Suprapubic skin (tissue), 3 donors: ENCODE measurements around the gene LCE5A.

Source experiments
- POLR2AphosphoS5 ChIP-seq, 3 donors: sonication (generic); formaldehyde crosslinking; IDR thresholded peaks; one replicate each; pipeline ENCODE4 v1.6.1; 2017; ENCODE audit warnings: antibody characterized with exemption in 3 of 3
- TF ChIP-seq, protein P1 (sequence below), 2 donors: fragments of 200-600 bp in 1 of 2; fragments of 450-650 bp in 1 of 2; sonication (generic) in 1 of 2; IDR thresholded peaks; one replicate each; pipeline ENCODE4 v1.5.1; 2016 to 2019; ENCODE audit warnings: antibody characterized with exemption in 2 of 2, mild to moderate bottlenecking in 1 of 2, moderate library complexity in 1 of 2

DNA sequence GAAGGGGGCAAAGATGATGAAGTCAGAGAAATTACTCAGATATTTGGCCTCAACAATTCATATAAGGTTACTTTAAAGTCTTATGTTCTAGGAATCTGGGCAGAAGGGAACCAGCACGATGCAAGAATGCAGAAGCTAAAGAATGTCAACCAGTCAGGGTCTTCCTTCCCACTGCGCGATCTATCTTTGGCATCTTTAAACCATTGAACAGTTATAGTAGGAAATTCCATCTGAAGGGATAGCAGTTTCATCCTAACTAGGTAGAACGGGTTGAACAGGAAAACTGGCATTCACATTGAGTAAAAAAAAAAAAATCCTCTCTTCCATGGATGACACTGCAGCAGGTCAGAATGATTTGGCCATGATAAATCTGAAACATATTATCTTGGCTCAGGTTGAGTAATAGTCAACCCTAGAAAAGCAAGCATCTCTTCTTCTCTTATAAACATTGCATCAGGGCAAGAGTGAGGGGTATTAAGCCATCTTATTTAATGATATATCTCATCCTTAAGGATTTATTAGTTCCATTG is 10.0 kb downstream of the LCE5A start:
- TF ChIP-seq, protein P1, sequence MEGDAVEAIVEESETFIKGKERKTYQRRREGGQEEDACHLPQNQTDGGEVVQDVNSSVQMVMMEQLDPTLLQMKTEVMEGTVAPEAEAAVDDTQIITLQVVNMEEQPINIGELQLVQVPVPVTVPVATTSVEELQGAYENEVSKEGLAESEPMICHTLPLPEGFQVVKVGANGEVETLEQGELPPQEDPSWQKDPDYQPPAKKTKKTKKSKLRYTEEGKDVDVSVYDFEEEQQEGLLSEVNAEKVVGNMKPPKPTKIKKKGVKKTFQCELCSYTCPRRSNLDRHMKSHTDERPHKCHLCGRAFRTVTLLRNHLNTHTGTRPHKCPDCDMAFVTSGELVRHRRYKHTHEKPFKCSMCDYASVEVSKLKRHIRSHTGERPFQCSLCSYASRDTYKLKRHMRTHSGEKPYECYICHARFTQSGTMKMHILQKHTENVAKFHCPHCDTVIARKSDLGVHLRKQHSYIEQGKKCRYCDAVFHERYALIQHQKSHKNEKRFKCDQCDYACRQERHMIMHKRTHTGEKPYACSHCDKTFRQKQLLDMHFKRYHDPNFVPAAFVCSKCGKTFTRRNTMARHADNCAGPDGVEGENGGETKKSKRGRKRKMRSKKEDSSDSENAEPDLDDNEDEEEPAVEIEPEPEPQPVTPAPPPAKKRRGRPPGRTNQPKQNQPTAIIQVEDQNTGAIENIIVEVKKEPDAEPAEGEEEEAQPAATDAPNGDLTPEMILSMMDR (IDR thresholded peaks at IDR 0.05), result no peak
- no peak for TF ChIP-seq POLR2AphosphoS5 (IDR thresholded peaks at IDR 0.05)
